Brain microvascular endothelial cell (primary cell): Measurements from ENCODE around the gene CBX1.

Experiments used
- DNase-seq: peaks from one replicate; pipeline ENCODE4 v3.0.0-alpha.2; 2020
- H3K27ac ChIP-seq: fragments of 250-450 bp; sonication (Bioruptor Pico); 2 replicates; pipeline ENCODE4 v1.5.1; 2020; ENCODE audit warnings: mild to moderate bottlenecking, moderate library complexity
- H3K27me3 ChIP-seq: fragments of 250-450 bp; sonication (Bioruptor Pico); replicated peaks from 2 replicates; pipeline ENCODE4 v1.5.1; 2020; ENCODE audit warnings: mild to moderate bottlenecking
- H3K36me3 ChIP-seq: fragments of 250-450 bp; sonication (Bioruptor Pico); replicated peaks from 2 replicates; pipeline ENCODE4 v1.5.1; 2020; ENCODE audit warnings: mild to moderate bottlenecking
- H3K4me3 ChIP-seq: 2 replicates; pipeline ENCODE4 v1.5.1; 2011; ENCODE audit warnings: low read depth, mild to moderate bottlenecking, control low read depth, low read length, moderate library complexity
- CTCF ChIP-seq: IDR thresholded peaks from 2 replicates; pipeline ENCODE4 v1.5.1; 2011; ENCODE audit warnings: low read depth, mild to moderate bottlenecking, moderate library complexity, low read length, control low read depth, inconsistent platforms; ENCODE audit errors: missing control alignments
- in situ Hi-C: cut with HindIII; loops from 2 replicates; pipeline ENCODE4 v1.10.0; 2017; ENCODE audit warnings: low sequenced_read_pairs, low pct_ligation_motif_present

Gene CBX1

GRCh38 chr17:48144976-48145798 is 43.9 kb upstream of the CBX1 start:
- no peak overlapping the region for H3K27ac ChIP-seq
- H3K36me3 ChIP-seq, result no peaks in the 10 kb centered on the region
- H3K4me3 ChIP-seq, result no peak overlapping the region
- H3K27me3 ChIP-seq, result peaks cover 51% of the 10 kb centered on the region
- in situ Hi-C loops, result no loop called here
- no peak for TF ChIP-seq CTCF
- DNase-seq, result no peak

- TF ChIP-seq CTCF, result no peak
- H3K4me3 ChIP-seq, result no peak overlapping the region
- DNase-seq, result no peak
- H3K27ac ChIP-seq, result no peak overlapping the region
- no peaks in the 10 kb centered on the region for H3K36me3 ChIP-seq
- peaks cover 42% of the 10 kb centered on the region for H3K27me3 ChIP-seq
- in situ Hi-C loops, result no loop called here
Observed at GRCh38 chr17:48144231-48144630, 43.0 kb upstream of the CBX1 start.

DNA sequence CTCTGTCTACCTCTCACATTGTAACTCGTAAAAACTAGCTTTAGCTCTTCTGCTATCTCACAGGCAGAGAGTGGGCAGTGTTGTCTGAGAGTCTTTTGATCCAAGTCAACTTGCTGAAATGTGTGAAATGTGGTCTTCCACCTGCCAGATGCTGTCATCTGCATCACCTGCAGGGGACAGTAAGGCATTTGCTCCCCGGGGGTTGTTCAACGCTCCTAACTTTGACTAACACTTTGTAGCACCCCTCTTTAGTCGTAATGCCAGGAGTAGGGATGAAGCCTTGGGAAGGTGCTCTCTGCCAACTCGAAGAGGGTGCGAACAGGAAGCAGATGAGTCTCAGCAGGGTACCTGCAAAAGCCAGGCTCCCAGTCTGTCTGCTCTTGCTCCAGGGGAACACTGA is 42.4 kb upstream of the CBX1 start:
- H3K27me3 ChIP-seq, result peaks cover 36% of the 10 kb centered on the region
- in situ Hi-C loops, result no loop called here
- no peak for DNase-seq
- no peak overlapping the region for H3K4me3 ChIP-seq
- no peaks in the 10 kb centered on the region for H3K36me3 ChIP-seq
- no peak for TF ChIP-seq CTCF
- H3K27ac ChIP-seq, result no peak overlapping the region

- Histone ChIP-seq H3K27ac (no peak overlapping the region), H3K36me3 (no peaks in the 10 kb centered on the region), H3K27me3 (peaks cover 22% of the 10 kb centered on the region), H3K4me3 (no peak overlapping the region)
- DNase-seq, result no peak
- in situ Hi-C loops, result no loop called here
- TF ChIP-seq CTCF, result no peak
Observed at GRCh38 chr17:48139944-48140343, 38.7 kb upstream of the CBX1 start.

DNA sequence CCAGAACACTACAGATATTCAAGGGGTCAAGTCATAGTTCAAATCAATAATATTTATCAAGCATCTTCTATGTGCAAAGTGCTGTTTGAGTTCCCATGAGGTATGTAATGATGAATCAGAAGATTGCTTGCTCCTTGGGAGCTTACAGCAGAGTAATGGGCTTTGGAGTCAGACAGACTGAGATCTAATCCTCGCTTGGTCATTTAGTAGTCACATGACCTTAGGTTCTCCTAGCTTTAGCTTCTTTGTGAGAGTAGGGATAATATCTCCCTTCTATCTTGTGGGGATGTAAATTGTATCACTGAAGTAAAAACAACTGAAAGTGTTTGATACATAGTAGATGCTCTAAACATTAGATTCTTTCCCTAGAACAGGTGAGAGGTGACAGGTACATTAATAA is 36.4 kb upstream of the CBX1 start:
- H3K4me3 ChIP-seq, result no peak overlapping the region
- peaks cover 9% of the 10 kb centered on the region for H3K27me3 ChIP-seq
- TF ChIP-seq CTCF, result no peak
- H3K27ac ChIP-seq, result no peak overlapping the region
- no peaks in the 10 kb centered on the region for H3K36me3 ChIP-seq
- in situ Hi-C loops, result no loop called here
- no peak for DNase-seq
